Anterior cingulate cortex (tissue), 58 donors: ENCODE results near the gene DEFB132.

Source experiments
- DNase-seq, 58 donors: peaks; one replicate each; lab custom pipeline; 2025; lab: John Stamatoyannopoulos, UW

DEFB132 gene

GRCh38 chr20:259981-260380 lies 2.5 kb downstream of the DEFB132 start:
- no peak for DNase-seq

GRCh38 chr20:263701-264100 lies 6.2 kb downstream of the DEFB132 start:
- DNase-seq, result no peak

GRCh38 chr20:266596-267562 lies 9.4 kb downstream of the DEFB132 start:
- peak in 56 of 58 donors; percentile 28 to 88 (median 68) for DNase-seq

GRCh38 chr20:270517-270916 lies 13.0 kb downstream of the DEFB132 start:
- DNase-seq, result no peak

GRCh38 chr20:271069-271468 lies 13.5 kb downstream of the DEFB132 start:
- no peak for DNase-seq

DNA sequence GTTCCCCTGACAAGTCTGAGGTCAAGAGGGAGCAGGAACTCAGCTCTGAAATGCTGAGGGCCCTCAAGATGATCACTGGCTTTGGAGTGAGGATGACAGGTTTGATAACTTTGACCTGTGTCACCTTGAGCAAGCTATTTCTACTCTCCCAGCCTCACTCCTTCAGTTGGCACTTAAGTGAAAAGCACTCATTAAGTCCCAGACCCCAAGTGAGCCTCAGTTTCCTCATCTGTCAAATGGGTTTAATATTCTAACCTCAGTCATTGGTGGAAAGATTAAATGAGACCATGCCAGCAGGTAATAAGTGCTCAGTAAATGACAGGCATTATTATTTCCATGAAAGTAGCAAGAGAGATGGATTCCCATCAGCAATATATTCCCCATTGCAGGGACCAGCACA lies 14.0 kb downstream of the DEFB132 start:
- no peak for DNase-seq

- DNase-seq, result no peak
Measured at GRCh38 chr20:272718-273117, 15.2 kb downstream of the DEFB132 start.

DNA sequence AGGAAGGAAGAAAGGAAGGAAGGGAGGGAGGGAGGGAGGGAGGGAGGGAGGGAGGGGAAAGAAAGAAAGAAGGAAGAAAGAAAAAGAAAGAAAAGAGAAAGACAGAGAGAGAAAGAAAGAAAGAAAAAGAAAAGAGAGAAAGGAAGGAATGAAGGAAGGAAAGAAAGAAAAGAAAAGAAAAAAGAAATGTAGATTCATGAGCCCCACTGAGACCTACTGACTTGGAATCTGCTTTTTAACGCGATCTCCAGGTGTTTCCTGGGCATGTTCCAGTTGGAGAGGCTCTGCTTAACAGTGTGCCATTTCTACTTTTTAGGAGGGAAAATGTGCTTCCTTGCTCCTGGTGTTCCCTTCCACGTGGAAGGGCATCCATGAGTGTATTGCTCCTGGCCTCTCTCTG lies 16.4 kb downstream of the DEFB132 start:
- DNase-seq, result no peak

- DNase-seq, result no peak
Measured at GRCh38 chr20:275791-276190, 18.3 kb downstream of the DEFB132 start.

- no peak for DNase-seq
Measured at GRCh38 chr20:276620-277495, 19.3 kb downstream of the DEFB132 start.

- DNase-seq, result no peak
Measured at GRCh38 chr20:277496-277781, 19.9 kb downstream of the DEFB132 start.

GRCh38 chr20:278181-278580 lies 20.7 kb downstream of the DEFB132 start:
- no peak for DNase-seq

DNA sequence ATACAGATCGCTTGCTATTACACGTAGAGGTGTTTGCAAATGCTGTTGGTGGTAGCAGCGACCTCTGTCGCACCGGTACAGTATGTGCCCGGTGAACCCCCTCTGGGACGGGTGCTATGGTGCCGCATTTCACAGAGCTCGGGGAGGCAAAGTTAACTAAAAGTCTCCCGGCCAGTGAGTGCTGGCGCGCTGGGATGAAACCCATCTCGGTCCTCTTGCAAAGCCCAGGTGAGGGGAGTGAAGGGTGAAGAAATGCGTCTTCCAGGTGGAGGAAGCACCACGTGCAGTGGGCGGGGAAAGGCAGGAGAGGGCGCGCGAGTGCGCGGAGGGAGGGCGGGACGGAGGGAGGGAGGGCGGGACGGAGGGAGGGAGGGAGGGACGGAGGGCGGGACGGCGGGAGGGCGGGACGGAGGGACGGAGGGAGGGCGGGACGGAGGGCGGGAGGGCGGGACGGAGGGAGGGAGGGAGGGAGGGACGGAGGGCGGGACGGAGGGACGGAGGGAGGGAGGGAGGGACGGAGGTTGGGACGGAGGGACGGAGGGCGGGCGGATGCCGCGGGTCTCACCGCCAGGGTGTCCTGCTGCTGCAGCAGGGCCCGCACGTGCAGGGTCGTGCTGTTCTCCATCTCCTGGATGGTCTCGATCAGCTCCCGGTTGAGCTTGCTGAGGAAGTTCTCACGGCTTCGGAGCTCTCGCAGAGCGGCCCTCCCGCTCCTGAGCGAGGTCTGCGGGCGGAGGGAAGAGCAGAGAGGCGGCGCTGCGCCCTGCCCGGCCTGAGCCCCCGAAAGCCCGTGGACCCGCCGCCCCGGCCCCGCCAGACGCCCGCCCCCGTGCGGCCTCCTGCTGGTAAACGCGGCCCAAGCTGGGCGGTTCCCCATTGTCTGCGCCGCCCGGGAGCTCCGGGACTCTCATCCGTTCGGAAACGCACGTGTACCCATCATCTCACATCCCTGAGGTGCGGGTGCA lies 21.4 kb downstream of the DEFB132 start:
- DNase-seq, result peak in 1 of 58 donors; percentile 41

DNA sequence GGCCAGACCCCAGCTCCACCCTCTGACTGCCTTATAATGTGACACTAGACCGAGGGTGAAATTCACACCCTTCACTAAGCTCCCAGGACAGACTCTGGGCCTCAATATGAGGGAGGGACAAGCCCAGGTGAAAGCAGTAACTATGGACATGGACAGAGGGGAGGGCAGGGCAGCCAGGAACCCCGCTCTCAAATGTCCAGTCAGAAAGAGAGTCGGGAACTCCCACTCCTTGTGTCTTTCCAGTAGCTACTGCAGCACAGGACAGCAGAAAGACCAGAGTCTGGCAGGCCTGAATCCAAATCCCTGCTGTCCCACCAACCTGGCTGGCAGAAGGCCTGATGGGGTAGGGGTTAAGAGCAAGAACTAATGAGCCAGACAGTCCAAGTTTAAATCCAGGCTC lies 26.6 kb downstream of the DEFB132 start:
- DNase-seq, result no peak

DNA sequence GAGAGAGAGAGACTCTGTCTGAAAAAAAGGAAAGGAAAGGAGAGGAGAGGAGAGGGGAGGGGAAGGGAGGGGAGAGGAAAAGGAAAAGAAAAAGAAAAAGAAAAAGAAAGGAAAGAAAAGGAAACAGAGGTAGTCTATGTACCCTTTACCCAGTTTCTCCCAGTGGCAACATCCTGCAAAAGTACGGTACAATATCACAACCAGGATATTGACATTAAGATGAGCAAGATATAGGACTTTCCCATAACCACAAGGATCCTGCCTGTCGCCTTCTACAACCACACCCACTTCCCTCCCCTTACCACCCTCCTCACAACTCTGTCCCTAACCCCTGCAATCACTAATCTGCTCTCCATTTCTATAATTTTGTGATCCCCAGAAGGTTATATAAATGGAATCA lies 29.0 kb downstream of the DEFB132 start:
- no peak for DNase-seq

DNA sequence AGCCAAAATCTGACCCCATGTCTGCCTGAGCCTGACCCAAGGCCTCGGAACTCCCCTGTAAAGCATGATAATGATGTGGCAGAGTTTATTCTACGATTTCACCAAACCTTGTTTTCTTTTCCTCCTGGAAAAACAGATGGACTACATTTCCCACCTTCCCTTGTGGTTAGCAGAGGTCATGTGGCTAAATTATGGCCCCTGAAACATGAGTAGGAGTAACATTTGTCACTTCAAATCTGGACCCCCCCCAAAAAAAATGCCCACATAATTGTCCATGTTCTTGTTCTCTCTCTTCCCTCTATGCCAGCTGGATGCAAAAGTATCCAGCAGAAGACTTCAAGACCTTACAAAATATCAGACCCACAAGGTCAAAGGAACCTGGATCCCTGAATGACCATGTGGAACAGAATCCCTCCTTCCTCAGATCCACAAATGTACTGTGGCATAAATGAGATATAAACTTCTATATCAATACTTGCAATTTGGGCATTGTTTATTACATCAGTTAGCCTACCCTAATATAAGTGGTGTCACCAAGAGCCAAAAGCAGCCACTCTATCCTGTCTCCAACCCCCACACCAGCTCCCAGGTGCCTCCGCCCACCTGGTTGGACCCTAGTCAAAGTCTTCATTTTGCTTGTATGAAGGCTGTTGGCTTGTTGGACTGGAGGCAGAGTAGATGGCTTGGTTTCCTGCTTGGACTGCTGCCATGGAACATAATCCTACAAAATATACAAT lies 31.6 kb downstream of the DEFB132 start:
- no peak for DNase-seq

- peak in 2 of 58 donors; percentile 8 to 18 for DNase-seq
Measured at GRCh38 chr20:289693-290083, 32.2 kb downstream of the DEFB132 start.

- peak in 57 of 58 donors; percentile 25 to 90 (median 79) for DNase-seq
Measured at GRCh38 chr20:290084-290831, 32.7 kb downstream of the DEFB132 start, which contains the start of gene C20orf96. Gene C20orf96 (minus strand): TSS chr20:290750. CDS start chr20:290610, 140 bp downstream.

DNA sequence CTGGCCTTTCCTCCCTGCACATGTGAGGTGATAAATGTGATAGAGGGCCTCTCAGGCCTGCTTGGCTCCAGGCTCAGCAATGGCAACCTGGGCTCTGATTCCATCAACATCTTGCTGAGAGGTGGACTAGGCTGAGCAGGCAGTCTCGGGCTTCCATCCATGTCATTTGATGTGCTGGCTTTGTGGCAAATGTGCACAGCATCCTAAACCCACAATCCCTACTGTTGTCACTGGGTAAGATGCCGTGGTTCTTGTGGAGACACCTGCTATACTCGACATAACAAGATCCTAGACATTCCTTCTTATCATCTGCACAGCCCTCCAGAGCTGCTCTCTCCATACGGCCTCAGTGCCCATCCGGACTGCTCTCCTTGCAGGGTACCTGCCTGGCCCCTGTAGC lies 37.1 kb downstream of the DEFB132 start:
- DNase-seq, result no peak
